Glomerular visceral epithelial cell (primary cell): Measurements from ENCODE around the gene SLC6A19.

Experiments
- DNase-seq: peaks from one replicate; pipeline ENCODE4 v3.0.0-alpha.2; 2016; ENCODE audit errors: extremely low spot score

SLC6A19 gene

GRCh38 chr5:1209896-1210776 is 8.7 kb downstream of the SLC6A19 start:
- DNase-seq: no peak

DNA sequence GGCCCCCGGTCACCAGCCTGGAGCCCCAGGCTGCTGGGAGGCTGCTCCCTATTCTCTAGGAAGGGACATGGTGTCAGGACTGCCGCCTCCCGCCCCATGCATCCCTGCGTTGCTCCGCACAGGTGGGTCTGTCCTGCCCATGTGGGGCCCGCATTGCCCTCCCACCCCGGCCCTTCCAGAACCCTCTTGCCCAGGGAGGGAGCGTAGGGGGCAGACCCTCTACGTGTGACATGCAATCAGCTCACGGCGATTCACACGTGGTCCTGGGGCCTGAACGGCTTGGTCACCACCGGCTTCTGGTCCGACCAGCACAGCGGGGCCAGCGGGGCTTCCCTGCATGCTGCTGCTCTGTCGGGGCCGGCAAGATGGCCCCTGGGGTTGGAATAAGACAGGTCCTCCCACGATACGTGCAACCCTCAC is 9.4 kb downstream of the SLC6A19 start:
- no peak for DNase-seq

GRCh38 chr5:1211701-1212100 is 10.3 kb downstream of the SLC6A19 start:
- no peak for DNase-seq

DNA sequence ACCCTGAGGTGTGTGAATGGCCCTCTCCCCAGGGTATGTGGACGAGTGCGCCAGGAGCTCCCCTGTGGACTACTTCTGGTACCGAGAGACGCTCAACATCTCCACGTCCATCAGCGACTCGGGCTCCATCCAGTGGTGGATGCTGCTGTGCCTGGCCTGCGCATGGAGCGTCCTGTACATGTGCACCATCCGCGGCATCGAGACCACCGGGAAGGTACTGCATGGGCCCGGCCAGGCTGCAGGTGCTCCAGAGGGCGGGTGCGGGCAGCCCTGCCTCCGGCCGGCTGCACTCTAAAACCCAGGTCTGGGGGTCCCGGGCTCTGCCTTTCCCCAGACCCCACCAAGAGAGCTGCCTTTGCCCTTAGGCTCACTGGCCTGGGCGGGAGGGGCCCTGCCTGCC is 10.9 kb downstream of the SLC6A19 start:
- DNase-seq: no peak

DNA sequence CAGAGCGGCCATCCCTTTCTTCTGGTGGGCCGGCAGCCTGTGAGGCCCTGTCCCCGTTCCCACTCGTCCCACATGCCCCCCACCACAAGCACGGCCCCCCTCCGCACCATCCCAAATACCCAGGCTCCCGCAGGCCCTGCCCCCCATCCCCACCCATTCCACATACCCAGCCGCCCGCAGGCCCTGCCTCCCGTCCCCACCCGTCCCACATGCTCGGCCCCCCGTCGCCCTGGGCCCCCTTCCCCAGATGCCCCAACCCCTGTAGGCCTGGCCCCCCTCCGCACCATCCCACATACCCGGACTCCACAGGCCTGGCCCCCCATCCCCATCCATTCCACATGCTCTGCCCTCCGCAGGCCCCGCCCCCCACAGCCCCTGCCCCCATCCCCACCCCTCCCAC is 11.5 kb downstream of the SLC6A19 start:
- no peak for DNase-seq

DNA sequence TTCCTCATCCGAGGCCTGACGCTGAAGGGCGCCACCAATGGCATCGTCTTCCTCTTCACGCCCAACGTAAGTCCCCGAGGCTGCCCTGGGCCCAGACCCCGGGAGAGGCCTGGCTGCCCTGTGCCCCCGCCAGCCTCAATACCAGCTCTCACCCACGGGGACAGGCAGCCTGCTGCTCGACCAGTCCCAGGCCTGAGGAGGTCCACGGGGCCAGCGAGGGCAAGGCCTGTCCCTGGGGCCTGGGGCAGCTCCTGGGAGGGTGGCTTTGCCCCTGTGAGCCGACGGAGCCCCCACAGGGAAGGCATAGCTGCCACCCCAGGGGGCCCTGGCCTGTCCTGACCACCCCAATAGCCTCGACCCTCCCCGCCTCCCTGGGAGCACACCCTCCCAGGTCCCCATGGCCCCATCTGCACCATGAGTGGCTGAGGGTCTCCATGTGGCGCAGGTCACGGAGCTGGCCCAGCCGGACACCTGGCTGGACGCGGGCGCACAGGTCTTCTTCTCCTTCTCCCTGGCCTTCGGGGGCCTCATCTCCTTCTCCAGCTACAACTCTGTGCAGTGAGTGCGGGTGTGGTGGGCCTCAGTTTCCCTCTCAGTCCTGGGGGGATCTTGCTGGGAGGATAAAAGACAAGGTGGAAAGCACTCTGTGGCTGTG is 12.2 kb downstream of the SLC6A19 start:
- no peak for DNase-seq

DNA sequence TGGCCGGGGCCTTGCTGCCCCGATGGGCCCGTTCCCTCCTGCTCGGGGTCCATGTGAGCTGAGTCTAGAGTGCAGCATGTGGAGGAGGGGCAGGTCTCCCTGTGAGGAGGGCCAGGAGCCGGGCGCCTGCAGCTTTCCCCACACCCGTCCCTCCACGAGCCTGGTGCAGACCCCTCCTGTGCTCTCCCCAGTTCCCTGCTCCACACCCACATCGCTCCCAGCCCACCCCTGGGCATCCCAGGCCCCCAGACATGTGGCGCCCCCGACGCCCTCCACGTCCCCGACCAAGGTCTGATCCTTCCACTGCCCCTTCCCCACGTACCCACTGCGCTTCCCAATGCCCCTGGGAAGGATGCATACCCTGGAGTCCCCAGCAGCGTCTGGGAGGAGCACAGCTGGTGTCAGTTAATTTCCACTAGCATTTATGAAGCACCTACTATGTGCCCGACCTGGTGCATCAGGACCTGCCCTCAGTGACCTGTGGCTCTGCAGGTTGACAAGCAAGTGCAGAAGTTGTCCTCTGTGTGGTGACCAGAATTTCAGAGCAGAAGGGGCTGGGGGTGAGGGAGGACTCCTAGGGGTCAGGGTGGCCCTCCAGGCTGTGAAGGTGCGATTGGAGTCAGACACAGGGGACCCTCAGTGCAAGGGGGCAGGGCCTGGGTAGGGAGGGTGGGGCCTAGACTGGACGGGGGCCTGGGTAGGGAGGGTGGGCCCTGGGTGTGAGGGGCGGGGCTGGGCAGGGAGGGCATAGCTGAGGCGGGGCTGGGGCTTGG is 13.0 kb downstream of the SLC6A19 start:
- no peak for DNase-seq

- DNase-seq: no peak
Observed at GRCh38 chr5:1214936-1215220, 13.5 kb downstream of the SLC6A19 start.

DNA sequence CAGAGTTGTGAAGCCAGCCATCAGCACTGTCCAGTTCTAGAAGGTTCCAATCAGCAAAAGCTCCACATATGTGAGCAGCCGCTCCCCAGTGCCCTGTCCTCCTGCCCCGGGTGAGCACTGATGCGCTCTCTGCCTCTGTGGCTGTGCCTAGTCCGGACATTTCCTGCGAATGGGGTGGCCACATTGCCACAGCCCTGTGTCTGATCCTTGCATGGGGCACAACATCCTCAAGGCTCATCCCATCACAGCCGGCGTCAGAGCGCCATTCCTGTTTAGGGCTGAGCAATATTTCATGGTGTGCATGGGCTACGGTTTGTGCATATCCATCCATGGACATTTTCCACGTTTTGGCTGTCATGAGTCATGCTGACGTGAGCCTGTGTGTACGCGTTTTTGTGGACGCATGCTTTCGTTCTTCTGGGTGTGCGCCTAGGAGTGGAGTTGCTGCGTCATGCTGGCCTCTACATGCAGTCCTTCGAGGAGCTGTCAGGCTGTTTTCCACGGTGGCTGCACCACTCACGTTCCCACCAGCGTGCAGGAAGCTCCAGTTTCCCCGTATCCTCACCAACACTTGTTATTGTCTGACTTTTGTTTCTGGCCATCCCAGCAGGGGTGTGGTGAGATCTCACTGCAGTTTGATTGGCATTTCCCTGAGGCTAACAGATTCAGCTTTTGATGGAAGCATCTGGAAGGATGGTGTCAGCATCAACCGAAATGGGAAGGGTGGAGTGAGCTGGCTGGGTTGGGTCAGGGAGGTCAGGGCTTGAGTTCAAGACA is 14.1 kb downstream of the SLC6A19 start:
- DNase-seq: no peak

GRCh38 chr5:1216211-1216917 is 15.0 kb downstream of the SLC6A19 start:
- no peak for DNase-seq

DNA sequence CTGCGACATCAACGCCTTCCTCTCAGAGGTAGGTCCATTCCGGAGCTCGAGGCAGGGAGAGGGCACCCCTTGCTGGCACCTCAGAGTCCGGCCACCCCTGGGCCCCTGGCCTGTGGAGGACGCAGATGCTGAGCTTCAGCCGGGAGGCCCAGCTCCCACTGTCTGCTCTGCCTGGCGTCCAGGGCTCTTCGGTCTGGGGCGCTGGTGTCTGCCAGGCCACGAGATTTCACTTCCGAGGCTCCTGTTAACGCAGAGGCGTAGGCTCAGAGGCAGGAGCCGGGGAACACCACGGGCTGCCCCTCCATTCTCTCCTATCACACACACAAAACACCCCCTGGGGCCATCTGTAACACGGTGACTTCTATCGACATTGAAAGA is 15.5 kb downstream of the SLC6A19 start:
- DNase-seq: no peak

DNA sequence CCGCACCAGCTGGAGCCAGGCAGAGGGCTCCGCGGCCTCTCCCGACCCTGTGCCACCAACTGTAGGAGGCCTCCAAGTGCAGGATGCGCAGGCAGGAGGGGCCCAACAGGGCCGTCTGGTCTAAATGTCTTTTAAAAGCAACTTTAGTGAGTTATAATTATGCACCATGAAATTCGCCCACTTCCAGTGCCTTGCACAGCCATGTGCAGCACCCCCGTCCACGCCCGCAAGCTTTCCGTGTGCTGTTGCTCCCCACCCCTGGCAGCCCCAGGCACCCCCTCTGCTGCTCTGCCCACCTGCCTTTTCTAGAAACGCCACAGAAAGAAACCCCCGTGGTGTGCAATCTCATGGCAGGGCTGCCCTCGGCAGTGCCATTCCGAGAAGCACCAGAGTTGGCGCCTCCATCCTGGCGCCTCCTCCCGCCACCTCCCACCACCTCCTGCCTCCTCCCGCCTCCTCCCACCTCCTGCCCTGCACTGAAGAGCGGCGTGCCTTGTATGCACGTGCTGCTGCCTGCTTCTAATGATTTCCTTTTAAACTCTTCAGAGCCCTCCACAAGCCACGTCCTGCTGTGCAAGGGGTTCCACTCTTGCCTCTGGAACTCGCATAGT is 16.3 kb downstream of the SLC6A19 start:
- DNase-seq: no peak

DNA sequence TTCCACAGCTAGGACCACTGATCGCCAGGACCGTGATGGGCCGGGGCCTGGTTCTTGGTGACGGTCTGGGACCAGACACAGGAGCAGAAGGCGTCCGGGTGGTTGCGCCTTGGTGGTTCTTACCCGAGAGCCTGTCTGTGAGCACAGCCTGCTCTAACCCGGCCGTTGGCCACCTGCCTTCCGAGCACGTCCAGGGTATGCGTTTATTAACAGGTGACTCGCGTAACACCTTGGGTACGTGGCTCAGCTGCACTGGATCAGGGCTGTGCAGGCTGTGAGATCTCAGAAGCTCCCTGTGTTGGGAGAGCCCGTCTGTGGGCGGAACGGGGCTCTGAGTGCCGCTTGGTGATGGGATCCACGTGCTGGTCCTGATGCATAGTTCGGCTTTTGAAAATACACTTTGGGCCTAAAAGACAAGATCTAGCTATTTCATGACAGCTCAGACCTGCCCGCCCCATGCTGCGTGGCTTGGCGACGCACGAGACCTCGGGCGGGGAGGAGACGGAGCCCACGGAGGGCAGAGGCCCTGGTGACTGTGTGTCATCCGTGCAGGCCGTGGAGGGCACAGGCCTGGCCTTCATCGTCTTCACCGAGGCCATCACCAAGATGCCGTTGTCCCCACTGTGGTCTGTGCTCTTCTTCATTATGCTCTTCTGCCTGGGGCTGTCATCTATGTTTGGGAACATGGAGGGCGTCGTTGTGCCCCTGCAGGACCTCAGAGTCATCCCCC is 17.1 kb downstream of the SLC6A19 start:
- no peak for DNase-seq

DNA sequence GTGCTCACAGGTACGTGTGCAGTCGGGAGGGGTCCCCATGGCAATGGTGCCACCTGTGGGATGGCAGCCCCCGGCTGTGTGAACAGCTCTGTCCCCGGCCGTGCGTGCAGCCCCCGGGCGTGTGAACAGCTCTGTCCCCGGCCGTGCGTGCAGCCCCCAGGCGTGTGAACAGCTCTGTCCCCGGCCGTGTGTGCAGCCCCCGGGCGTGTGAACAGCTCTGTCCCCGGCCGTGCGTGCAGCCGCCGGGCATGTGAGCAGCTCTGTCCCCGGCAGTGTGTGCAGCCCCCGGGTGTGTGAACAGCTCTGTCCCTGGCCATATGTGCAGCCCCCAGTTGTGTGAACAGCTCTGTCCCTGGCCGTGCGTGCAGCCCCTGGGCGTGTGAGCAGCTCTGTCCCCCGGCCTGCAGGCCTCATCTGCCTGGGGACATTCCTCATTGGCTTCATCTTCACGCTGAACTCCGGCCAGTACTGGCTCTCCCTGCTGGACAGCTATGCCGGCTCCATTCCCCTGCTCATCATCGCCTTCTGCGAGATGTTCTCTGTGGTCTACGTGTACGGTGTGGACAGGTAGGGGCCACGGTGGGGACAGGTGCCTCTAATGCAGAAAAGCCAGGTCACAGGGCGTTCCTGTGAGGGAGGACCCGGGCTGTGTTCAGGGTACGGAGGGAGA is 17.8 kb downstream of the SLC6A19 start:
- no peak for DNase-seq

DNA sequence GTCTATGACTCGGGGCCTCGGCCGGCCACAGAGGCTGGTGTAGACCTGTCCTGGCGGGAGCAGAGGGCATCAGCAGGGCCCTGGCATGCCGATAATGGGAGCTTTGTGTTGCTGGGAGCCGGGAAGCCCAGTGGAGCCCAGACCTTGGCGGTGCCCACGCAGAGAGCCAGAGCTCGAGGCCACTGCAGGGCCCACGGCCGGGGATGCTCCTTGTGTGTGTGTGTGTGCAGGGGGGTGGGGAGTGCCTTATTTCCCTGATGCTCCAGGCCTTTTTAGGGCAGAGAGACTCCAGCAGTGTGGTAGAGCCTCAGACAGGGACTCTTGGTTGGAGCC is 18.3 kb downstream of the SLC6A19 start:
- DNase-seq: no peak

DNA sequence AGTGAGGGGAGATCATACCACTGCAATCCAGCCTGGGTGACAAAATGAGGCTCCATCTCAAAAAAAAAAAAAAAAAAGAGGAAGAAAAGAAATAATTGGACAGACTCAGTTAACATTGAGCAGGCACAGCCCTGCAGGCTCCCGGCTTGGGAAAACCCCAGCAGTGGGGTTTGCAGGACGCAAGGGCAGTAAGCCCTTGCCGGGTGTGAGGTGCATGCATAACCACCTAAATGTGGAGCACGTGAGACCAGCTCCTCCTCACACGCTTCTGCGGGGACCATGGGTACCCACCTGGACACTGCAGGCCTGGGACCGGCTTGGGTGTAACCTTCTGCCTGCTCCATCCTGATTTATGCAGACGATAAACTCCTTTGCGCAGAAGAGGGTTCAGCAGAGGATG is 19.0 kb downstream of the SLC6A19 start:
- DNase-seq: no peak

GRCh38 chr5:1220831-1221230 is 19.4 kb downstream of the SLC6A19 start:
- no peak for DNase-seq

GRCh38 chr5:1221721-1222120 is 20.3 kb downstream of the SLC6A19 start:
- no peak for DNase-seq

DNA sequence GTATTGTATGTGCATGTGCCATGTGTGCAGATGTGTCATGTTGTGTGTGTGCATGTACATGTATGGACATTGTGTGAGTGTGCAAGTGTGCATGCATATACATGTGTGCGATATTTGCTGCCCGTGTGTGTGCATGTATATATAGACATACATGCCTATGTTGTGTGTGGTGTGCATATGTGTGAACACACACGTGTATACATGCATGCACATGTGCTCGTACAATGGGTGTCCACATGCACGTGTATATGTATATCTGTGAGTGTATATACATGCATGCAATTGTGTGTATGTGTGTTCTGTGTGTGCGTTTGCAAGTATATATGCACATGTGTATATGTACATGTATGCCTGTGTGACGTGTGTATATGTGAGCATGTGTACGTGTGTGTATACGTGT is 20.8 kb downstream of the SLC6A19 start:
- DNase-seq: no peak
